ENCODE results near the gene NPDC1. TPM values are rescaled to one million over a fixed set of nuclear protein-coding genes. Genes with fewer than 3 reads are reported as not detected.

Gene NPDC1
- total RNA-seq, 2 donors from 2014 or later: 49.7 to 57.8 TPM

DNA sequence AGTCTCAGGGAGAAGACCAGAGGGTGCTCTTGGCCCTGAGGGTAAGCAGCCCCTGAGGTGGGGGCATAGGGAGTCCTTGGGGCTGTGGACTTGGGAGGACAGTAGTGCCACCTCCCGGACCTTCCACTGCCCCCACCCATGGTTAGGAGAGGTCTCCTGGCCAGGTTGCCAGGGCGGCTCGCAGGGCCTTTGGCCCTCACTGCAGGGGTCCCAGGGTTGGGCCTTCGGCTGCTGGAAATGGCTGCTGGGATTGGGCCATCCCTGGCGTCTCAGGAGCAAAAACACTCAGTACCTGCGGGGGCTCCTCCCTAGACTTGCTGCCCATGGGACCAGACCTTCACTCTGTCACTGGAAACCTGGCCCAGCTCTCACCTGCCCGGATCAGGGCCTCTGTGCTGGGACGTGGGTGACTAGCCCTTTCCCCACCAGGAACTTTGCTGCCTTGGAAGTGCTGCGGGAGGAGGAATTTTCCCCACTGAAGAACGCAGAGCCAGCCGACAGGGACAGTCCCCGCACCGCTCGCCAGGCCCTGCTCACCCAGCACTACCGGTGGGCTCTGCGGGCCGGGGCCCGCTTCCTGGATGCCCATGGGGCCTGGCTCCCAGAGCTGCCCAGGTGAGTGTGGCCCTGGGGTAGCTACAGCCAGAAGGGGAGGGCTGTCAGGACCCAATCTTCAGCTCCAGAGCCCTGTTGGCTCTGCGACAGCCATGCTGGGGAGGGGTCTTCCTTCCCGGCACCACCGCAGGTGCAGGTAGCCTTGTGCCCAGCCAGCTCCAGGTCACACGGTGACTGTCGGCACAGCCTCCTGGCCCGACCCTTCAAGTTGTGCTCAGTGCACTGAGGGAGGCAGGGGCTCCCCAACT lies 34.5 kb upstream of the NPDC1 start:
- DNase-seq (ENCODE audit: low spot score): no peak
- no peak overlapping the region for H3K27ac ChIP-seq
- no peaks in the 10 kb centered on the region for H3K27me3 ChIP-seq
- H3K9me3 ChIP-seq: no peaks in the 10 kb centered on the region
- TF ChIP-seq CTCF (IDR thresholded peaks at IDR 0.05): no peak
- no peak overlapping the region for H3K4me3 ChIP-seq
- H3K36me3 ChIP-seq: peaks cover 41% of the 10 kb centered on the region
- peaks cover 0 to 40% of the 10 kb centered on the region in 2 donors for H3K4me1 ChIP-seq

GRCh38 chr9:137079401-137079787 lies 33.4 kb upstream of the NPDC1 start:
- no peak overlapping the region for H3K4me3 ChIP-seq
- peaks cover 41% of the 10 kb centered on the region for H3K36me3 ChIP-seq

GRCh38 chr9:137078701-137079400 lies 32.9 kb upstream of the NPDC1 start:
- peak overlapping the region in 1 of 2 donors; percentile 74 for H3K4me3 ChIP-seq
- peaks cover 0 to 32% of the 10 kb centered on the region in 2 donors for H3K4me1 ChIP-seq
- TF ChIP-seq CTCF (IDR thresholded peaks at IDR 0.05): no peak
- no peaks in the 10 kb centered on the region for H3K27me3 ChIP-seq
- DNase-seq (ENCODE audit: low spot score): no peak
- H3K27ac ChIP-seq: peak overlapping the region in 1 of 2 donors; percentile 78
- peaks cover 41% of the 10 kb centered on the region for H3K36me3 ChIP-seq
- H3K9me3 ChIP-seq: no peaks in the 10 kb centered on the region

More at GRCh38 chr9:137079401-137079787, 33.4 kb upstream of the NPDC1 start:
- peaks cover 0 to 34% of the 10 kb centered on the region in 2 donors for H3K4me1 ChIP-seq
- H3K9me3 ChIP-seq: no peaks in the 10 kb centered on the region
- H3K27ac ChIP-seq: no peak overlapping the region
- H3K27me3 ChIP-seq: no peaks in the 10 kb centered on the region
- TF ChIP-seq CTCF (IDR thresholded peaks at IDR 0.05): no peak
- DNase-seq (ENCODE audit: low spot score): no peak

DNA sequence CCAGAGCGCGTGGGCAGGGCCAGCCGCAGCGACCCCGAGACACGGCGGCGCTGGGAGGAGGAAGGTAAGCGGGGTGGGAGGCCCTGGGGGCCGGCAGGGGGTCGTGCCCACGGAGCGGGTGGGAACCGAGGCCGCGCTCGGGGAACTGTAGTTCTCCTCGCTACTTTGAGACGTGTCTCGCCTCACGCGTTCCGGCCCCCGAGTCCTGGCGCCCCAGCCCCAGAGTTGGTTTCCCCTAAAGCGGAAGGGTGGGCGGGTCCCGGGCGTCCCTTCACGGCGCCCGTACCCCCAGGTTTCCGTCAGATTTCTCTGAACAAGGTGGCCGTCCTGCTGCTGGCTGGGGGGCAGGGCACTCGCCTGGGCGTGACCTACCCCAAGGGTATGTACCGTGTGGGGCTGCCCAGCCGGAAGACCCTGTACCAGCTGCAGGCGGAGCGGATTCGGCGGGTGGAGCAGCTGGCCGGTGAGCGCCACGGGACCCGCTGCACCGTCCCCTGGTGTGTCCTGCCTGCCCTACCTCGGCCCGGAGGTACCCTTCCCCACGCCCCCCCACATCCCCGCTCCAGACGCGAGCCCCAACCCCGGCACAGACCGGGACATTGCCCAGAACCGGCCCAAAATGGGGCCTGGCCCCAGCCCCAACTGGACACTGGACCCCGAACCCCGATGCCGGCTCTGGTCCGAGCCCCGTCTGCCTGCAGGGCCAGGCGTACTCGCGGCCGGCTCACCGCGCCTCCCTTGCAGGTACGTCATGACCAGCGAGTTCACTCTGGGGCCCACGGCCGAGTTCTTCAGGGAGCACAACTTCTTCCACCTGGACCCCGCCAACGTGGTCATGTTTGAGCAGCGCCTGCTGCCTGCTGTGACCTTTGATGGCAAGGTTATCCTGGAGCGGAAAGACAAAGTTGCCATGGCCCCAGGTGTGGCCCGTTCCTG lies 32.0 kb upstream of the NPDC1 start:
- Histone ChIP-seq H3K27me3 (no peaks in the 10 kb centered on the region), H3K9me3 (no peaks in the 10 kb centered on the region), H3K4me3 (peak overlapping the region; percentile 70 to 74), H3K36me3 (peaks cover 38% of the 10 kb centered on the region), H3K27ac (peak overlapping the region; percentile 78 to 80), H3K4me1 (peaks cover 0 to 24% of the 10 kb centered on the region in 2 donors)
- no peak for TF ChIP-seq CTCF (IDR thresholded peaks at IDR 0.05)
- no peak for DNase-seq (ENCODE audit: low spot score)

DNA sequence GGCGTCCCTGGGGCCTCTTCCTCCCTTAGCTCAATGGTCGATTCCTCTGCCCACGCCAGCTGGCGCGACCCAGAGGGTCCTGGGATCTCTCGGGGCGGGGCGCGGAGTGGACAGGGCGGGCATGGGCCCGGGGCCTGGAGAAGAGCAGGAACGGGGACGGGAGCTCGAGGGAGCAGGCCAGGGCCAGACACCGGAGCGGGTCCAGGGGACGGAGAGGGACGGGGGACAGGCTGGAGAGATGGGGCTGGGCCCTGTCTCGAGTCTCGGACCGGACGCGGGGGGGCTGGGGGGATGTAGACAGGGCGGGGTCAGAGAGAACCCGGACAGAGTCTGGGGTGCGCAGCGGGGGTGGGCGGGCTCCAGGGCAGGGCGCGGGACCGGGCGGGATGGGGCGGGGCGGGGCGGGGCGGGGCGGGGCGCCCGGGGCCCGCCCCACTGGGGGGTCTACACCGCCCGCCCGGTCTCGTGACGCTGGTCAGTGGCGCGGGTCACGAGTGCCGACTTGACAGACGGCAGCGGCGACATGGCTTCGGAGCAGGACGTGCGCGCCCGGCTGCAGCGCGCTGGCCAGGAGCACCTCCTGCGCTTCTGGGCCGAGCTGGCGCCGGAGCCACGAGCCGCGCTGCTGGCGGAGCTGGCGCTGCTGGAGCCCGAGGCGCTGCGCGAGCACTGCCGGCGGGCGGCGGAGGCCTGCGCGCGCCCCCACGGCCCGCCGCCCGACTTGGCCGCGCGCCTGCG lies 31.2 kb upstream of the NPDC1 start, which contains the start of gene UAP1L1:
TSS of gene UAP1L1 (plus strand) at position 508 of the 738 bp plus-strand sequence. CDS start at position 524, 16 bp downstream.
- DNase-seq (ENCODE audit: low spot score): peak; percentile 81
- Histone ChIP-seq H3K36me3 (peaks cover 30% of the 10 kb centered on the region), H3K27ac (peak within 1 kb of the TSS; percentile 80), H3K4me3 (peak within 1 kb of the TSS; percentile 70 to 74), H3K4me1 (peaks cover 0 to 24% of the 10 kb centered on the region in 2 donors), H3K27me3 (no peaks in the 10 kb centered on the region), H3K9me3 (no peaks in the 10 kb centered on the region)
- TF ChIP-seq CTCF (IDR thresholded peaks at IDR 0.05): no peak

All from right atrium auricular region (tissue), 2 donors.